OCI-LY7 (cell line): Measurements from ENCODE around the gene GJC1.

Experiments used
- EZH2phosphoT487 ChIP-seq: fragments of 200-600 bp; sonication (generic); IDR thresholded peaks from 2 replicates; pipeline ENCODE4 v1.6.1; 2018; ENCODE audit warnings: low read depth, borderline replicate concordance, mild to moderate bottlenecking, mixed run types, antibody characterized with exemption, low read length, moderate library complexity, mixed read lengths
- TF ChIP-seq, protein P1 (sequence below): fragments of 200-600 bp; sonication (generic); conservative IDR thresholded peaks from 2 replicates; pipeline ENCODE4 v1.5.1; 2014; ENCODE audit warnings: mild to moderate bottlenecking, antibody characterized with exemption, low read length, moderate library complexity, mixed read lengths

DNA sequence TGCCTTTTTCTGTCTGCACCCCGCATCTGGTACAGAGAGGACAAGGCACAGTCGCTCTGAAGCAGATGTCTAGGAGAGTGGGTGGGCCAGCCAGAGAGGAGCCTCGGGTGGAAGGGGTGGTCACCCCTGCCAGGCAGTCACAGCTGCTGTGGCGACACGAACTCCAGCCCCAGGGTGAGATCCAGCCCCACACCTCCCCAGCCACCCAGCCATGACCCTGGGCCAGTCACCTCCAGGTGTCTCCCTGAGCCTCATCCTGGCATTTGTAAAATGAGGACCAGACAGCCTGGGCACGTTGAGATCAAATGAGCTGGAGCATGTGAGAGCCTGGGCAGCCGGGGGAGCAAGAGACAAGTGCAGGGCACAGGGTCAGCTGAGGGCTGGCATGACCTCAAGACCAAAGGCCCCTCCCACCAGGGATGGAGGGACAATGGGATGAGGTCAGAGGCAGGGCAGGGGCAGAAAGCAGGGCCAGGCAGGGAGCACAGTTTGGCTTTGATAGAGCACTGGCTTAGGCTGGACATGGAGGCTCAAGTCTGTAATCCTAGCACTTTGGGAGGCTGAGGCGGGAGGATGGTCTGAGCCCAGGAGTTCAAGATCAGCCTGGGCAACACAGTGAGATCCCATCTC, 63.6 kb downstream of the GJC1 start:
- TF ChIP-seq, protein P1, sequence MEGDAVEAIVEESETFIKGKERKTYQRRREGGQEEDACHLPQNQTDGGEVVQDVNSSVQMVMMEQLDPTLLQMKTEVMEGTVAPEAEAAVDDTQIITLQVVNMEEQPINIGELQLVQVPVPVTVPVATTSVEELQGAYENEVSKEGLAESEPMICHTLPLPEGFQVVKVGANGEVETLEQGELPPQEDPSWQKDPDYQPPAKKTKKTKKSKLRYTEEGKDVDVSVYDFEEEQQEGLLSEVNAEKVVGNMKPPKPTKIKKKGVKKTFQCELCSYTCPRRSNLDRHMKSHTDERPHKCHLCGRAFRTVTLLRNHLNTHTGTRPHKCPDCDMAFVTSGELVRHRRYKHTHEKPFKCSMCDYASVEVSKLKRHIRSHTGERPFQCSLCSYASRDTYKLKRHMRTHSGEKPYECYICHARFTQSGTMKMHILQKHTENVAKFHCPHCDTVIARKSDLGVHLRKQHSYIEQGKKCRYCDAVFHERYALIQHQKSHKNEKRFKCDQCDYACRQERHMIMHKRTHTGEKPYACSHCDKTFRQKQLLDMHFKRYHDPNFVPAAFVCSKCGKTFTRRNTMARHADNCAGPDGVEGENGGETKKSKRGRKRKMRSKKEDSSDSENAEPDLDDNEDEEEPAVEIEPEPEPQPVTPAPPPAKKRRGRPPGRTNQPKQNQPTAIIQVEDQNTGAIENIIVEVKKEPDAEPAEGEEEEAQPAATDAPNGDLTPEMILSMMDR: no peak
- TF ChIP-seq EZH2phosphoT487: no peak
